ENCODE results near the gene PARP15.

PARP15 gene

DNA sequence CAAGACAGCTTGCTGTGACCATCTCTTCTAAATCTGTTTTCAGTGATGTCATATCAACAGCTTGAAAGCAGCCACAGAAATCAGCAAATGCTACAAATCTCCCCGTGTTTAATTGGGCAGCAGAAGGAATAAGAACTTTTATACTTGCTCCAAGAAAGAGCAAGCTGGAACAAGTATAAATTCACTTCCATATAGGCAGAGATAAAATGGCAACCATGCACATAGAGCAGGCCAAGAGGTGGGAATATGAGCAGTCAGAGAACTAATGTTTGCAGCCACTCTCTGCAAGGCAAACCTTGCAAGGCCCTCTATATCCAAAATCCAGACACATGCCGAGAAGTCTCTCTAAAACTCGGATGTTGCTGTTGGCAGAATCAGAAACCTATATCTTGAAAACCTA is 29.4 kb upstream of the PARP15 start:
- no peak for TF ChIP-seq FOXM1 (IDR thresholded peaks at IDR 0.05; ENCODE audit: borderline replicate concordance, low read depth)
- TF ChIP-seq, protein P1, sequence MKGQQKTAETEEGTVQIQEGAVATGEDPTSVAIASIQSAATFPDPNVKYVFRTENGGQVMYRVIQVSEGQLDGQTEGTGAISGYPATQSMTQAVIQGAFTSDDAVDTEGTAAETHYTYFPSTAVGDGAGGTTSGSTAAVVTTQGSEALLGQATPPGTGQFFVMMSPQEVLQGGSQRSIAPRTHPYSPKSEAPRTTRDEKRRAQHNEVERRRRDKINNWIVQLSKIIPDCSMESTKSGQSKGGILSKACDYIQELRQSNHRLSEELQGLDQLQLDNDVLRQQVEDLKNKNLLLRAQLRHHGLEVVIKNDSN (IDR thresholded peaks at IDR 0.05), result no peak
- TF ChIP-seq NFIC (IDR thresholded peaks at IDR 0.05), result no peak
- TF ChIP-seq, protein P2, sequence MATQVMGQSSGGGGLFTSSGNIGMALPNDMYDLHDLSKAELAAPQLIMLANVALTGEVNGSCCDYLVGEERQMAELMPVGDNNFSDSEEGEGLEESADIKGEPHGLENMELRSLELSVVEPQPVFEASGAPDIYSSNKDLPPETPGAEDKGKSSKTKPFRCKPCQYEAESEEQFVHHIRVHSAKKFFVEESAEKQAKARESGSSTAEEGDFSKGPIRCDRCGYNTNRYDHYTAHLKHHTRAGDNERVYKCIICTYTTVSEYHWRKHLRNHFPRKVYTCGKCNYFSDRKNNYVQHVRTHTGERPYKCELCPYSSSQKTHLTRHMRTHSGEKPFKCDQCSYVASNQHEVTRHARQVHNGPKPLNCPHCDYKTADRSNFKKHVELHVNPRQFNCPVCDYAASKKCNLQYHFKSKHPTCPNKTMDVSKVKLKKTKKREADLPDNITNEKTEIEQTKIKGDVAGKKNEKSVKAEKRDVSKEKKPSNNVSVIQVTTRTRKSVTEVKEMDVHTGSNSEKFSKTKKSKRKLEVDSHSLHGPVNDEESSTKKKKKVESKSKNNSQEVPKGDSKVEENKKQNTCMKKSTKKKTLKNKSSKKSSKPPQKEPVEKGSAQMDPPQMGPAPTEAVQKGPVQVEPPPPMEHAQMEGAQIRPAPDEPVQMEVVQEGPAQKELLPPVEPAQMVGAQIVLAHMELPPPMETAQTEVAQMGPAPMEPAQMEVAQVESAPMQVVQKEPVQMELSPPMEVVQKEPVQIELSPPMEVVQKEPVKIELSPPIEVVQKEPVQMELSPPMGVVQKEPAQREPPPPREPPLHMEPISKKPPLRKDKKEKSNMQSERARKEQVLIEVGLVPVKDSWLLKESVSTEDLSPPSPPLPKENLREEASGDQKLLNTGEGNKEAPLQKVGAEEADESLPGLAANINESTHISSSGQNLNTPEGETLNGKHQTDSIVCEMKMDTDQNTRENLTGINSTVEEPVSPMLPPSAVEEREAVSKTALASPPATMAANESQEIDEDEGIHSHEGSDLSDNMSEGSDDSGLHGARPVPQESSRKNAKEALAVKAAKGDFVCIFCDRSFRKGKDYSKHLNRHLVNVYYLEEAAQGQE (IDR thresholded peaks at IDR 0.05; ENCODE audit: low read depth), result no peak
- no peak for TF ChIP-seq RAD21 (IDR thresholded peaks at IDR 0.05; ENCODE audit: low read depth)
- TF ChIP-seq CREB1 (IDR thresholded peaks at IDR 0.05; ENCODE audit: low read depth), result no peak
- no peak for TF ChIP-seq EP300 (IDR thresholded peaks at IDR 0.05; ENCODE audit: borderline replicate concordance)
- no peak for TF ChIP-seq TEAD4 (IDR thresholded peaks at IDR 0.05)
- no peak for TF ChIP-seq CEBPB (IDR thresholded peaks at IDR 0.05)
- no peak for TF ChIP-seq EGR1 (IDR thresholded peaks at IDR 0.05)
- TF ChIP-seq TCF12 (IDR thresholded peaks at IDR 0.05; ENCODE audit: low read depth), result no peak
- no peak for TF ChIP-seq ZBTB7A (IDR thresholded peaks at IDR 0.05; ENCODE audit: low read depth)
- TF ChIP-seq, protein P3, sequence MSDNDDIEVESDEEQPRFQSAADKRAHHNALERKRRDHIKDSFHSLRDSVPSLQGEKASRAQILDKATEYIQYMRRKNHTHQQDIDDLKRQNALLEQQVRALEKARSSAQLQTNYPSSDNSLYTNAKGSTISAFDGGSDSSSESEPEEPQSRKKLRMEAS (IDR thresholded peaks at IDR 0.05), result no peak
- no peak for TF ChIP-seq YY1 (IDR thresholded peaks at IDR 0.05; ENCODE audit: low read depth)
- no peak for TF ChIP-seq TAF1 (IDR thresholded peaks at IDR 0.05; ENCODE audit: low read depth)

DNA sequence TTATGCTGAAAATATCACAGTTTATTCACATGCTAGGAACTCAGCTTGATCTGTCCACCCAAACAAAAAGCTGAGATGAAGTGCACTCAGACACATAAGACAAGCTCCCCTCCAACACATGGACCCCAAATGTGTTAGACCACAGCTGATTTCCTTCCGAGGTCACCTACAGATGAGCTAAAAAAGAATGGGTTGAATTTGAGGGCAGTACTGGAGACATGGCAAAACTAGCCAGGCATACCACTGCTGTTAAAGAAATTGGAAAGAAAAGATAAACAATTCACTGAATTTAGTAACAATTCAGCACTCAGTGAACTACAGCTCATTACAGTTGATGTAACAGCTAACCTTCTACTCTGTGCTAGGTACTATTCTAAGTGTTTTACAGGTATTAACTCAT is 28.8 kb upstream of the PARP15 start:
- no peak for TF ChIP-seq TCF12 (IDR thresholded peaks at IDR 0.05; ENCODE audit: low read depth)
- TF ChIP-seq YY1 (IDR thresholded peaks at IDR 0.05; ENCODE audit: low read depth), result no peak
- TF ChIP-seq TAF1 (IDR thresholded peaks at IDR 0.05; ENCODE audit: low read depth), result no peak
- TF ChIP-seq FOXM1 (IDR thresholded peaks at IDR 0.05; ENCODE audit: borderline replicate concordance, low read depth), result no peak
- TF ChIP-seq, protein P2 (IDR thresholded peaks at IDR 0.05; ENCODE audit: low read depth), result no peak
- TF ChIP-seq NFIC (IDR thresholded peaks at IDR 0.05), result no peak
- TF ChIP-seq CEBPB (IDR thresholded peaks at IDR 0.05), result no peak
- TF ChIP-seq, protein P3 (IDR thresholded peaks at IDR 0.05), result no peak
- TF ChIP-seq EP300 (IDR thresholded peaks at IDR 0.05; ENCODE audit: borderline replicate concordance), result no peak
- no peak for TF ChIP-seq CREB1 (IDR thresholded peaks at IDR 0.05; ENCODE audit: low read depth)
- no peak for TF ChIP-seq TEAD4 (IDR thresholded peaks at IDR 0.05)
- TF ChIP-seq, protein P1 (IDR thresholded peaks at IDR 0.05), result no peak
- no peak for TF ChIP-seq ZBTB7A (IDR thresholded peaks at IDR 0.05; ENCODE audit: low read depth)
- no peak for TF ChIP-seq EGR1 (IDR thresholded peaks at IDR 0.05)
- TF ChIP-seq RAD21 (IDR thresholded peaks at IDR 0.05; ENCODE audit: low read depth), result no peak

DNA sequence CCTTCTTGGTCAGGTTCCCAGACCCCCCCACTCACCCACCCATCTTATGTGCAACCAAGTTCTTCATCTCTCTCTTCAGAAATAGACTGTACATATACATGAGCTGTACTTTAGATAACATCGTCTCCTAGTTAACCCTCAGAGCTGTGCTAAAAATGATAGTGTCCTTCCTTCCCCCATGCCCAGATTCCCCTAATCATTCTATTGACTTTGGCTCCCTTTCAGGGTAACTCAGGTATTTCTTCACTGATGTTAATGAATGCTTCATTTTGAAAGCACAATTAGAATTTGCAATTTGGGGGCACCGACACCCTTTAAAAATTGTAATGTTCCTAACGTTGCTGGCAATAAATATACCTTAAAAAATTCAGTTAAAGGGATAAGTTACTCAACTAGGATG is 24.3 kb upstream of the PARP15 start:
- no peak for TF ChIP-seq CEBPB (IDR thresholded peaks at IDR 0.05)
- no peak for TF ChIP-seq ZBTB7A (IDR thresholded peaks at IDR 0.05; ENCODE audit: low read depth)
- no peak for TF ChIP-seq TCF12 (IDR thresholded peaks at IDR 0.05; ENCODE audit: low read depth)
- no peak for TF ChIP-seq EP300 (IDR thresholded peaks at IDR 0.05; ENCODE audit: borderline replicate concordance)
- no peak for TF ChIP-seq CREB1 (IDR thresholded peaks at IDR 0.05; ENCODE audit: low read depth)

DNA sequence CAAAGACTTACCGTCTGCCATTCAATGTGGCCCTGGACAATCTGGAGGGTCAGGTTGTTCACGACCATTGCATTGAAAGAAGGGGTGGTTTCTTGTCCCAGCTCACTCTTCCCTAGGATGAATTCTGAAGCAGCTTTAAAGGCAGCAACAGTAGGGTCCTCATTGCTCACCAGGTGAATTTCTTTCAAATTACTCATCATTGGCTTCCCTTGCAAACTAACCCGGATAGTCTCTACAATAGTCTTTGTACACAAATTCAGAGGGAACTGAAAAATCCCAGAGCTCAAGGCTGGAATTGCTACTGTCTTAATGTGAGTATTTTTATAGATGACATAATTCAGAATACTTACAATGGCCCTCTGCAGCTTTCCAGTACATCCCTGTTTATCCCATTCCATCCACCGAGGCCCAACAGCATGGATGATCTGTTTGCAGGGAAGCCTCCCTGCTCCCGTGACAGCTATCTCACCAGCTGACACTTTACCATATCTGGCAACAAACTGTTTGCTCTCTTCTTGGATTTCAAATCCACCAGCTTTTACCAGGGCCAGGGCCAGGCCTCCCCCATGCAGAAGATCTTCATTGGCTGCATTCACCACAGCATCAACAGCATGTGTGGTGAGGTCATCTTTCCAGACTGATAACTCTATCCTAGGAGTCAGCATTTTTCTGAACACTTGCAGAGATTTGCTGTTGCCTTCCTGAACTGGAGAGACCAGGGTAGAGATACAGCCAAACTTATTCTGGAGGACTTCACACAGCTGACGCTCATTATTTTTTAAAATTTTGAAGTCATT is 22.0 kb upstream of the PARP15 start:
- TF ChIP-seq EGR1 (IDR thresholded peaks at IDR 0.05), result no peak
- TF ChIP-seq ZBTB7A (IDR thresholded peaks at IDR 0.05; ENCODE audit: low read depth), result no peak
- TF ChIP-seq NFIC (IDR thresholded peaks at IDR 0.05), result no peak
- TF ChIP-seq, protein P3 (IDR thresholded peaks at IDR 0.05), result no peak
- TF ChIP-seq EP300 (IDR thresholded peaks at IDR 0.05; ENCODE audit: borderline replicate concordance), result no peak
- TF ChIP-seq TAF1 (IDR thresholded peaks at IDR 0.05; ENCODE audit: low read depth), result no peak
- TF ChIP-seq, protein P2 (IDR thresholded peaks at IDR 0.05; ENCODE audit: low read depth), result no peak
- TF ChIP-seq FOXM1 (IDR thresholded peaks at IDR 0.05; ENCODE audit: borderline replicate concordance, low read depth), result no peak
- TF ChIP-seq, protein P1 (IDR thresholded peaks at IDR 0.05), result no peak
- TF ChIP-seq CREB1 (IDR thresholded peaks at IDR 0.05; ENCODE audit: low read depth), result no peak
- no peak for TF ChIP-seq YY1 (IDR thresholded peaks at IDR 0.05; ENCODE audit: low read depth)

Data from Ishikawa (cell line).